Osteocyte (in vitro differentiated cells): Measurements from ENCODE around the gene HDAC4. TPM values are rescaled to one million over a fixed set of nuclear protein-coding genes. Genes with fewer than 3 reads are reported as not detected.

Experiments
- DNase-seq: peaks from one replicate; pipeline ENCODE4 v3.0.0; 2021; ENCODE audit warnings: mixed read lengths; ENCODE audit not compliant: unreplicated experiment; ENCODE audit errors: extremely low spot score
- H3K27ac Mint-ChIP-seq: one replicate; pipeline ENCODE4 v1.8.0; 2021; ENCODE audit warnings: mild to moderate bottlenecking, mixed read lengths; ENCODE audit not compliant: unreplicated experiment
- H3K27me3 Mint-ChIP-seq: one replicate; pipeline ENCODE4 v1.8.0; 2021; ENCODE audit warnings: mixed read lengths; ENCODE audit not compliant: unreplicated experiment
- H3K36me3 Mint-ChIP-seq: one replicate; pipeline ENCODE4 v1.8.0; 2021; ENCODE audit warnings: mixed read lengths; ENCODE audit not compliant: unreplicated experiment
- H3K4me1 Mint-ChIP-seq: one replicate; pipeline ENCODE4 v1.8.0; 2021; ENCODE audit warnings: mixed read lengths; ENCODE audit not compliant: unreplicated experiment
- H3K4me3 Mint-ChIP-seq: one replicate; pipeline ENCODE4 v1.8.0; 2021; ENCODE audit warnings: mild to moderate bottlenecking, moderate library complexity, mixed read lengths; ENCODE audit not compliant: unreplicated experiment
- H3K9me3 Mint-ChIP-seq: one replicate; pipeline ENCODE4 v1.8.0; 2021; ENCODE audit warnings: mixed read lengths; ENCODE audit not compliant: unreplicated experiment
- total RNA-seq: library from RNA; stranded (reverse); gene quantifications from 2 replicates; pipeline ENCODE4 v1.2.1, GENCODE V29; 2021
- TF ChIP-seq, protein P1 (sequence below): fragments of 200-600 bp; sonication (generic); IDR thresholded peaks from 2 replicates; pipeline ENCODE4 v1.5.0; 2021; ENCODE audit warnings: antibody characterized with exemption, mild to moderate bottlenecking, moderate library complexity

HDAC4 gene
- total RNA-seq, 1 donor from 2014 or later, result 30.3 TPM

DNA sequence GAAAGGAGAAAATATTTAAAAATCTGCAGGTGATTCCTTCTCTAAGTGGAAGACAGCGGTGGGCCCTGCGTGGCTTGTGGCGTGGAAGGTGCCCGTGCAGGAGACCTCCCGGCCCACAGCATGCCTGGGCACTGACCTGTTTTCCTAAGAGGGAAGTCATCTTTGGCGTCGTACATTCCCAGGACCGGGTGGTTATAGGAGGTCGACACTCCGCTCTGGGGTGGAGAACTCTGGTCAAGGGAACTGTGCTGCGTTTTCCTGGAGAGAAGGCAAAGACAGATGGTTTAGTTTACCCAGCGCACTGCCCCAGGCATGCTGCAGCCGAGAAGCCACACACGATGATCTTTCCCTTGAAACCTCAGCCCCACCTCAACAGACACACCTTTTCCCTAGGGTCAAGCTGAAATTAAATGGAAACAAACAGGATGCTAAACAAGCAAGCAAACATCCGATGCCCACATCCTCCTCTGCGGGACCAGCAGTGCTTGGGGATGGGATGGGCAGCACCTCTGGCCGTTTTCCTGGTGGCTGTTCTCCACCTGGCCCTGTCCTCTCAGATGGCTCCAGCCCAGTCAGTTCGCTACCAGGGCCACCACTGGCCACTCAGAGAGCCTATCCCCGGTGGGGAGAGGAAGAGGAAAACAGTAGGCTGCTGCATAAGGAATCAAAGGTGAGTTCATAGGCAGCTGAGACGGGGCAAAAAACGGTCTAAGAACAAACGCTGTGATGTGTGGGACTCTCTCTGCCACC lies 244.1 kb downstream of the HDAC4 start:
- DNase-seq, result no peak
- H3K36me3 Mint-ChIP-seq, result peaks cover 19% of the 10 kb centered on the region
- no peak overlapping the region for H3K27ac Mint-ChIP-seq
- H3K9me3 Mint-ChIP-seq, result no peaks in the 10 kb centered on the region
- H3K4me3 Mint-ChIP-seq, result no peak overlapping the region
- no peaks in the 10 kb centered on the region for H3K27me3 Mint-ChIP-seq
- TF ChIP-seq, protein P1, sequence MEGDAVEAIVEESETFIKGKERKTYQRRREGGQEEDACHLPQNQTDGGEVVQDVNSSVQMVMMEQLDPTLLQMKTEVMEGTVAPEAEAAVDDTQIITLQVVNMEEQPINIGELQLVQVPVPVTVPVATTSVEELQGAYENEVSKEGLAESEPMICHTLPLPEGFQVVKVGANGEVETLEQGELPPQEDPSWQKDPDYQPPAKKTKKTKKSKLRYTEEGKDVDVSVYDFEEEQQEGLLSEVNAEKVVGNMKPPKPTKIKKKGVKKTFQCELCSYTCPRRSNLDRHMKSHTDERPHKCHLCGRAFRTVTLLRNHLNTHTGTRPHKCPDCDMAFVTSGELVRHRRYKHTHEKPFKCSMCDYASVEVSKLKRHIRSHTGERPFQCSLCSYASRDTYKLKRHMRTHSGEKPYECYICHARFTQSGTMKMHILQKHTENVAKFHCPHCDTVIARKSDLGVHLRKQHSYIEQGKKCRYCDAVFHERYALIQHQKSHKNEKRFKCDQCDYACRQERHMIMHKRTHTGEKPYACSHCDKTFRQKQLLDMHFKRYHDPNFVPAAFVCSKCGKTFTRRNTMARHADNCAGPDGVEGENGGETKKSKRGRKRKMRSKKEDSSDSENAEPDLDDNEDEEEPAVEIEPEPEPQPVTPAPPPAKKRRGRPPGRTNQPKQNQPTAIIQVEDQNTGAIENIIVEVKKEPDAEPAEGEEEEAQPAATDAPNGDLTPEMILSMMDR, result no peak
- no peaks in the 10 kb centered on the region for H3K4me1 Mint-ChIP-seq

DNA sequence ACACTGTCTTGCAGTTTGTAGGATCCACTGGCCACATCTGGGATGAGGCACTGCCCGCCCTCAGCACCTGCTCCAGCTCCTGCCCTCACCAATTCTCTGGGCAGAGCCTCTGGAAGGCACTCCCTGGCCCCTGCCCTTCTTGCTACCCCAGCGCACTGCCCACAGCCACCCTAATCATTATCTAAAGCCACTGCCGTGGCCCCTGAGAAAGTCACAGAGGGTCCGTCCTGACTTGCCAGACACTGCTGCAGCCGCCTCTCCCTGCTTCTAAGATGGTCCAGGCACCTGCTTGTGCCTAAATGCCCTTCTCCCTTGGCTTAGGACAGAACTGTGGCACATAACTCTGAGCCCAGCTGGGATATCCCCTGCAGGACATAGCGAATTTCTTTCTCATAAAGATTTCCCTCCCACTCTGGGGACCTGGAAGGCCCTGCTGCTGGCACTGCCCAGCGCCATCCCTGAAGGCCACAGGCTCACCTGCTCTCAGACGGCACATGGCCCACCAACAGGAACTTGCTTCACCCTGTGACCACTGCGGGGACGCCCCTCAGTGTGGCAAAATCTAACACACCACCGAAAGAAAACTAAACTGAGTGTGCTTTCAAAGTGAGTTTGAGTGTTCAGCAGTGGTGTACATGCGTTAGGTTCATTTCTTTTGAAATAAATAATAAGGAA lies 244.9 kb downstream of the HDAC4 start:
- no peak overlapping the region for H3K27ac Mint-ChIP-seq
- H3K4me1 Mint-ChIP-seq, result no peaks in the 10 kb centered on the region
- DNase-seq, result no peak
- no peaks in the 10 kb centered on the region for H3K27me3 Mint-ChIP-seq
- TF ChIP-seq, protein P1, result no peak
- no peak overlapping the region for H3K4me3 Mint-ChIP-seq
- no peaks in the 10 kb centered on the region for H3K9me3 Mint-ChIP-seq
- peaks cover 19% of the 10 kb centered on the region for H3K36me3 Mint-ChIP-seq

DNA sequence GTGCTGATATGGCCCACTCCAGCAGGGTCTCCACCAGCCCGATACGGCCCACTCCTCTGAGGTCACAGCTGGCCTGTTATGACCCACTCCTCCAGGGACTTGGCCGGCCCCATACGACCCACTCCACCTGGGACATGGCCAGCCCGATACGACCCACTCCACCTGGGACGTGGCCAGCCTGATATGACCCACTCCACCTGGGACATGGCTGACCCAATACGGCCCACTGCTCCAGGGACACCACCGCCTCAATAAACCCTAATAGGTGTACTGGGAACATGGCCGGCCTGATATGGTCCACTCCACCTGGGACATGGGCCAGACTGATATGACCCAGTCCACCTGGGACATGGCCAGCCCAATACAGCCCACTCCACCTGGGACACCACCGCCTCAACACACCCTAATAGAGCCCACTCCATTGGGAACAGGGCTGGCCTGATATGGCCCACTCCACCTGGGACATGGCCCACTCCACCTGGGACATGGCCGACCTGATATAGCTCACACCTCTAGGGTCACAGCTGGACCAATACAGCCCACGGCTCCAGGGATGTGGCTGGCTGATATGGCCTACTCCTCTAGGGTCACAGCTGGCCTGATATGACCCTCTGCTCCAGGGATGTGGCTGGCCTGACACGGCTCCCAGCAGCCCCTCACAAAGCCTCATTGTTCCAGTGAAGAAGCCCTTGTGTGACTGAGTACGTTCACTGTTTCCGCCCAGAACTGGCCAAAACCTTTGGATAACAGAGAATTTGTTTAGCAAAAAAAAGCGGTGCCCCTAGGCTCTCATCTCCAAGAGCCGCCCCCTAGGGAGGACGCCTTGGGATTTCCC lies 245.6 kb downstream of the HDAC4 start:
- H3K4me1 Mint-ChIP-seq, result no peaks in the 10 kb centered on the region
- H3K9me3 Mint-ChIP-seq, result no peaks in the 10 kb centered on the region
- H3K36me3 Mint-ChIP-seq, result peaks cover 19% of the 10 kb centered on the region
- H3K27me3 Mint-ChIP-seq, result no peaks in the 10 kb centered on the region
- no peak overlapping the region for H3K4me3 Mint-ChIP-seq
- H3K27ac Mint-ChIP-seq, result no peak overlapping the region
- TF ChIP-seq, protein P1, result no peak
- DNase-seq, result no peak

DNA sequence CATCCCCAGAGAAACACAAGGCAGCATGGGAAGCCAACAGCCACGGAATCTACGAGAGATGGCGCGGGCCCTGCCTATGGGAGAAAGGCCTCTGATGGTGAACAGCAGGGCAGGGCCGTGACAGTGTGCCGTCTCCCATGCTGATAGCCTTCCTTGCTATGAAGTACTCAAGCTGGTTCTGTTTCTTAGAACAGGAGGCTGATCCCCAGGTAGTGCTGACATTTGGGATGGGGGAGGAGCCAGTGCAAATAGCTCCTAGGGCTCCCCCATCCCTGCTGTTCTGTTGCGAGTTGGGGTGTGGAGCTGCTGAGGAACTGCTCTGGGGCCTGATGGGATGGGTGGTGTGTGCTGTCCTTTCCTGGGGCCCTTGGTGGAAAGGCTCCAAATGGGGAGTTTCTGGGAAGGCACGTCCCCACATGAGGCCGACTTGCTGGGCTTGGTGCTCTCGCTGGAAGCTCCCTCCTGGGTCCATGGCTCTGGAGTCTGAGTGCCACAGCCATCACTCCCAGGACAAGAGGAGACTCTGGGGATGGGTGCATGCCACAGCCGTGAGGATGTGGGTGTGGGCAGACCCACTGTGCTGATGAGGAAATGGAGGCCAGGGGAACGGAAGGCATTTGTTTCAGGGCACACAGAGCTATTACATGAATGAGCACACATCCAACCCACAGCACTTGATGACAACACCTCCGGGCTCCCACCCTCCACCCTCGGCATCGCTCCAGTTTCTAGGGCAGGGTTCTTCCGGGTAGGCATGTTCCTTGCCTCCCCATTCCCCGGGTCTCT lies 246.8 kb downstream of the HDAC4 start:
- TF ChIP-seq, protein P1, result no peak
- Mint-ChIP-seq H3K27ac (no peak overlapping the region), H3K36me3 (peaks cover 19% of the 10 kb centered on the region), H3K4me1 (no peaks in the 10 kb centered on the region), H3K9me3 (no peaks in the 10 kb centered on the region), H3K4me3 (no peak overlapping the region), H3K27me3 (no peaks in the 10 kb centered on the region)
- no peak for DNase-seq
